RWPE1 (cell line): ENCODE data around the gene NLRC3.

Source experiments
- CTCF ChIA-PET: fragments of 350-600 bp; sonication (Branson Sonifier 250); formaldehyde crosslinking; extraction: SDS; loops from one replicate; lab custom pipeline; 2021; lab: Yijun Ruan, JAX
- POLR2A ChIA-PET: fragments of 400-600 bp; formaldehyde crosslinking; extraction: SDS; loops from one replicate; lab custom pipeline; 2020; ENCODE audit warnings: antibody characterized with exemption; ENCODE audit not compliant: low non-redundant PET; lab: Yijun Ruan, JAX
- DNase-seq: peaks from one replicate; pipeline ENCODE4 v3.0.0; 2012; ENCODE audit warnings: low spot score
- H3K27ac ChIP-seq: fragments of 450-650 bp; 2 replicates; pipeline ENCODE4 v1.5.1; 2017
- CTCF ChIP-seq: fragments of 450-650 bp; conservative IDR thresholded peaks from 2 replicates; pipeline ENCODE4 v1.5.1; 2017; ENCODE audit warnings: low read depth, mild to moderate bottlenecking

NLRC3 gene

DNA sequence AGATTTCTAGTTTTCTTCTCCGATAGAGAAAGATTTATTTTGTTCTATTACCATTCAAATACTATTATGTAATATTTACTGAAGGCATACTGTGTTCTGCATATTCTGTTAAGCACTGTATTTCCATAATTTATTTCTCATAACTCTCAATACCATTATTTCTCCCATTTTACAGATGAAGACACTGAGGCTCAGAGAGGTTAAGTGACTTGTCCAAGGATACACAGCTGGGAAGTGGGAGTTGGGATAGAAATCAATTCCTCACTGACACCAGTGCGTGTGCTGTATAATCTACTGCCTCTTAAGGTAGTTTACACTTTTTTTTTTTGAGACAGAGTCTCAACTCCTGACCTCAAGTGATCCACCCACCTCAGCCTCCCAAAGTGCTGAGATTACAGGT is 7.4 kb downstream of the NLRC3 start:
- TF ChIP-seq CTCF: no peak
- ChIA-PET CTCF (interaction anchor here (0.6 kb wide), 1 partner anchor 423 kb away, joined by 3 read pairs; no protein-coding TSS in a partner anchor), POLR2A (no interaction called here)
- H3K27ac ChIP-seq: no peak overlapping the region
- DNase-seq: no peak

DNA sequence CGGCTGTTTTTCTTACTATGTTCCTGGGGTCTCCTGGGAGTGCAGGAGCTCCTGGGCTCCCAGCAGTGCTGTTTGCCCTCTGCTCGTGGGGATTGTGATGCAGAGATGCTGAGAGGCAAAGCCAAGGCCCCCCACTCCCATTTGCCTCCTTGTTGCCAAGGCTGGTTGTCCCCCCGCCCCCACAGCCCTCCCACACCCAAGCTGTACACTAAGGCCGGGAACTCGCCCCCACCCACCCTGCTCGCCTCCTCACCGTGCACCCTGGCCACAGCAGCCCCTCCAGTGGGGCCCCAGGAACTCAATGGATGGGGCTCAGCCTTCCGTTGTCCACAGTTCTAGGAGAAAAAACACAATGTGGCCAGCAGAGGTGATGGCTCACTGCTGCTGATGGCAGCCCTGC is 10.2 kb downstream of the NLRC3 start:
- no peak overlapping the region for H3K27ac ChIP-seq
- TF ChIP-seq CTCF: no peak
- ChIA-PET CTCF (no interaction called here), POLR2A (no interaction called here)
- no peak for DNase-seq

GRCh38 chr16:3564889-3565141 is 12.4 kb downstream of the NLRC3 start:
- CTCF ChIA-PET: no interaction called here

DNA sequence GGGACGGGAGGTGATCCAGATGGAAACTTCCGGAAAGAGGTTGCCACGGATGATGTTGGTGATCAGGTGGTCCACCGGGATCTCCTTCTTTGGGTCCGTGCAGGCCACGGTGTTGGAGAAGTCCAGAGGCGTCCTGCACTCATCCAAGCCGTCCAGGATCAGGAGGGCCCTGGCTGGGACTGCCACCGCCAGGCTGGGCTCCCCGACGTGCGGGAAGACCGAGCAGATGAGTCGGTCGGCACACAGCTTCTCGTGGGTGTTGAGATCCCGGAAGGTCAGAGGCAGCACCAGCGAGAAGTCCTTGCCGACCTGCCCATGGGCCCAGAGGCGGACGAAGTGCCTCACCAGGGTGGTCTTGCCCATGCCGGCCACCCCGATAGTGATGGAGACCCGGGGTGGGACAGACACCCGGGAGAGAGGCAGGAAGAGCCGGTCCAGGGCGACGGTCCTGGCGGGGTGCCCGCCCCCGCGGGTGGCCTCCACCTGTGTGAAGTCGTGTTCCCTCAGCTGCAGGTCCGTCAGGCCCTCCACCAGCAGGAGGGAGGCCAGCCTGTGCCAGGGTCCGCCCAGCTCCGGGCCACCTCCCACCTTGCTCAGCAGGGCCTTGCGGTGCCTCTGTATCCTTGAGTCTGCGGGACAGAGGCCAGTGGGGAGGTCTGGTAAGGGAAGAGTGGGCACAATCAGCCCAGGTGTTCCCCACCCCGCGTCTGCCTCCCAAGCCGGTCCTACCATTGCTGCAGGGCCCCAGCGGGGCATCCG is 12.9 kb downstream of the NLRC3 start:
- H3K27ac ChIP-seq: no peak overlapping the region
- no peak for DNase-seq
- ChIA-PET POLR2A (no interaction called here), CTCF (no interaction called here)
- no peak for TF ChIP-seq CTCF

More at GRCh38 chr16:3564889-3565141, 12.4 kb downstream of the NLRC3 start:
- POLR2A ChIA-PET: no interaction called here
- no peak for DNase-seq
- no peak for TF ChIP-seq CTCF
- no peak overlapping the region for H3K27ac ChIP-seq

DNA sequence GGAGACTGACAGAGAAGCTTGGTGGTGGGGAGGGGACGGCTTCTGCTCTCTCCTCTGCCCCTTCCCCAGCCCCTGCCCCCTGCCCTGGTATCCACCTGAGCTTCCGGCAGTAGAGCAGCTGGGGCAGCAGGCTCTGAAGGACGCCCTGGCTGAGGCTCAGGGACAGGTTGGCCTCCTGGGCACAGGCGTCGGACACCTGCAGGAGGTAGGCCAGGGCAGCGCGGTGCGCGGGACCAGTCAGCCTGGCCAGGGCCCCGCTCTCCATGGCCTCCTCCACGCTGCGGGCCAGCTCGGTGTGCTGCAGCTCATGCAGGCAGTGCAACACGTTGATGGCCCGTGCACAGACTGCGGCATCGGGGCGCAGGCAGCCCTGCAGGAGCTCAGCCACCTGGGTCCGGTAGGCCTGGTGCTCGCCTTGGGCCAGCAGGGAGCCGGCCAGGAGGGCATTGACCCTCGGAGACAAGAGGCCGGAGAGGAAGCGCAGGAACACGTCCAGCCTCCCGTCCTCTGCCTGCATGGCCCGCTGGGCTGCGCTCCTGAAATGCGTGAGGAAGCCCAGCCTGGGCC is 14.2 kb downstream of the NLRC3 start:
- no peak for DNase-seq
- no peak for TF ChIP-seq CTCF
- ChIA-PET CTCF (no interaction called here), POLR2A (no interaction called here)
- H3K27ac ChIP-seq: no peak overlapping the region

DNA sequence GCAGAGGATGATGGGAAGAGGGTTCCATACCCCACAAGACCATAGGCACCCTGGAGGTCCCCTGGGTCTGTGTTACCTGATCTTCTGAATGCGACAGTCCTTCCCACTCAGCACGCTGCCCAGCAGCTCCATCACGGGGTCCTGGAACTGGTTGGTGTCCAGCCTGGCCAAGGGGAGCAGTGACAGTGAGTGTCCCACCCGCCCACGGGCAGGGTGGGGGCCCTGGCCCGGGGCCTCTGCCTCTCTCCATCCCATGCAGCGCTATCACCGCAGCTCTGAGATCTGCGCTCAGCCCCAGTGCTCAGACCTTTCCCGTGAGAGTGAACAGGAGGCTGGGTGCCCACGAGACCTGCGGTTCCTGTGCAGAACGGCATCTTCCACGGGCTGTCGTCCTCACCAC is 15.6 kb downstream of the NLRC3 start:
- no peak for TF ChIP-seq CTCF
- DNase-seq: no peak
- H3K27ac ChIP-seq: no peak overlapping the region
- POLR2A ChIA-PET: no interaction called here
- CTCF ChIA-PET: no interaction called here
